Measurements from ENCODE around the gene ADRA2B. TPM values are rescaled to one million over a fixed set of nuclear protein-coding genes. Genes with fewer than 3 reads are reported as not detected.

ADRA2B gene
- total RNA-seq, 1 experiment from 2014 or later: 2.7 TPM

DNA sequence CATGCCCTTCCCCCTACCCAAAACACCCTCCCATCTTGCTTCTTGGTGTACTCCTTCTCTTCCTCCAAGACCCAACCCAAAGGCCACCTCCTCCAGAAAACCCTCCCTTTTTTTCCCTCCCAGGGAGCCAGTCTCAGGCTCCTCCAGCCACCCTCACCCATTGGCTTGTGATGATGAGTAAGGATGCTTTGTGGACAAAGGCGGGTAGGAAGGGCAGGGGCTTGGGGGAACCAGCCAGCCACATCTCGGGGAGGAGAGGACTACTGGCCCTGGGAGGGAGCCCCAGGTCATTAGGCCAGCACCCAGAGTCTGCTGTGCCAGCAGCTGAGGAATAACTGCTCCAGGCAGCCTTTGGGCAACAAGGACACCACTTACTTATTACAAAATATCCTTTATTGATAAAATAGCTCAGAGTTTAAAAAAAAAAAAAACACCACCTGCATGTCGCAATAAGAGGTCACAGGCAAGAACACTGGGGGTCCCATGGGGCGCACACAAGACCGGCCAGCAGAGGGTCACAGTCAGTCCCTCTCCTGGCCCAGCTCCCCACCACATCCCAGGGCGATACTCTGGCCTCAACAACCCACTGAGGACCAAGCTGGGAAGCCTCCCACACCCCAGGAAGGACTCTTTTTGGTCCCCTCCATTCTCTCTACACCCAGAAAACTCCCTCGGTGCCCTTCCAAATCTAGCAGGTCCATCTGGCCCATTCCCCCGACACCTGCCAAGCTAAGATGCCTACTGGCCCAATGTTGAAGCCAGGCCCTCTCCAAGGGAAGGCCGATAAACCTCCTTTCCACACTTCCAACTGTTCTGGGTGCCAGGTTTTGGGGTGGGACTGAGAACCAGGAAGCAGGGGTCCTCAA, 3.6 kb downstream of the ADRA2B start:
- Histone ChIP-seq H2BK20ac (ENCODE audit: low read depth, low read length, poor library complexity, severe bottlenecking) (no peak overlapping the region), H4K20me1 (ENCODE audit: control insufficient read depth, insufficient read depth, insufficient read length) (no peaks in the 10 kb centered on the region), H3K18ac (ENCODE audit: insufficient read length, low read depth, low read length) (no peak overlapping the region), H3K9me3 (ENCODE audit: control insufficient read depth, low read depth, low read length) (no peaks in the 10 kb centered on the region), H3K9ac (ENCODE audit: extremely low read depth, insufficient read length, low read length) (no peak overlapping the region), H3K79me2 (ENCODE audit: insufficient read depth, low read length) (no peaks in the 10 kb centered on the region), H3K14ac (ENCODE audit: insufficient read depth, low read length) (no peak overlapping the region), H3K23ac (ENCODE audit: insufficient read length, low read depth, low read length) (no peak overlapping the region), H2BK5ac (ENCODE audit: insufficient read length, low read length) (no peak overlapping the region), H3T11ph (ENCODE audit: low read length) (no peak overlapping the region), H3K27ac (ENCODE audit: insufficient read length, low read depth, low read length) (no peak overlapping the region), H3K4me1 (ENCODE audit: insufficient read depth, low read length) (peaks cover 6% of the 10 kb centered on the region; the same call in 1 of the 2 replicates), H4K91ac (ENCODE audit: insufficient read length, low read depth, low read length) (no peak overlapping the region), H4K8ac (replicated peaks; ENCODE audit: insufficient read length, low read depth, low read length) (no peak overlapping the region), H3K4ac (ENCODE audit: low read depth, low read length) (no peak overlapping the region), H3K23me2 (ENCODE audit: insufficient read length, low read depth, low read length, poor library complexity, severe bottlenecking) (peaks cover 9% of the 10 kb centered on the region), H2BK120ac (ENCODE audit: low read depth, low read length, poor library complexity, severe bottlenecking) (no peak overlapping the region), H3K79me1 (ENCODE audit: insufficient read depth, low read depth, low read length, poor library complexity, severe bottlenecking) (no peaks in the 10 kb centered on the region), H3K56ac (ENCODE audit: insufficient read length, low read depth, low read length) (no peak overlapping the region), H2BK12ac (ENCODE audit: insufficient read length, low read depth, low read length) (no peak overlapping the region), H2AFZ (ENCODE audit: low read length) (no peak overlapping the region), H4K5ac (ENCODE audit: insufficient read length, low read depth, low read length) (no peak overlapping the region), H3K27me3 (ENCODE audit: insufficient read depth, low read length) (no peaks in the 10 kb centered on the region; the same call in 1 of the 2 replicates), H3K4me2 (ENCODE audit: insufficient read depth, insufficient read length, low read length) (no peak overlapping the region), H2BK15ac (ENCODE audit: low read depth, low read length) (no peak overlapping the region), H2AK5ac (ENCODE audit: insufficient read length, low read length) (no peak overlapping the region)
- Mint-ChIP-seq H3K27me3 (ENCODE audit: low read depth) (peaks cover 30% of the 10 kb centered on the region), H3K36me3 (ENCODE audit: insufficient read depth in 1 of 3, low read depth in 3 of 3) (peaks cover 0 to 8% (median 8%) of the 10 kb centered on the region in 3 experiments; a peak in 4 of 7 replicates), H3K4me1 (peaks cover 32 to 47% of the 10 kb centered on the region in 2 experiments), H3K4me3 (no peak overlapping the region), H3K9me3 (peaks cover 2 to 4% of the 10 kb centered on the region in 2 experiments; a peak in 2 of 5 replicates), H3K27ac (no peak overlapping the region)
- no peak for DNase-seq
- TF ChIP-seq, protein P1, sequence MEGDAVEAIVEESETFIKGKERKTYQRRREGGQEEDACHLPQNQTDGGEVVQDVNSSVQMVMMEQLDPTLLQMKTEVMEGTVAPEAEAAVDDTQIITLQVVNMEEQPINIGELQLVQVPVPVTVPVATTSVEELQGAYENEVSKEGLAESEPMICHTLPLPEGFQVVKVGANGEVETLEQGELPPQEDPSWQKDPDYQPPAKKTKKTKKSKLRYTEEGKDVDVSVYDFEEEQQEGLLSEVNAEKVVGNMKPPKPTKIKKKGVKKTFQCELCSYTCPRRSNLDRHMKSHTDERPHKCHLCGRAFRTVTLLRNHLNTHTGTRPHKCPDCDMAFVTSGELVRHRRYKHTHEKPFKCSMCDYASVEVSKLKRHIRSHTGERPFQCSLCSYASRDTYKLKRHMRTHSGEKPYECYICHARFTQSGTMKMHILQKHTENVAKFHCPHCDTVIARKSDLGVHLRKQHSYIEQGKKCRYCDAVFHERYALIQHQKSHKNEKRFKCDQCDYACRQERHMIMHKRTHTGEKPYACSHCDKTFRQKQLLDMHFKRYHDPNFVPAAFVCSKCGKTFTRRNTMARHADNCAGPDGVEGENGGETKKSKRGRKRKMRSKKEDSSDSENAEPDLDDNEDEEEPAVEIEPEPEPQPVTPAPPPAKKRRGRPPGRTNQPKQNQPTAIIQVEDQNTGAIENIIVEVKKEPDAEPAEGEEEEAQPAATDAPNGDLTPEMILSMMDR (conservative IDR thresholded peaks at IDR 0.05): no peak
- no CpG with 5 or more reads among the region's 9 CpGs for WGBS (ENCODE audit: extremely low coverage, insufficient read length, low lambda C conversion rate)

Data from H9 (cell line).